Panc1 (cell line): ENCODE data around the gene LRRC66.

Experiments used
- CTCF ChIP-seq: fragments of 450-650 bp; IDR thresholded peaks from 2 replicates; pipeline ENCODE4 v1.5.1; 2017; ENCODE audit warnings: mild to moderate bottlenecking
- POLR2AphosphoS5 ChIP-seq: IDR thresholded peaks from 2 replicates; pipeline ENCODE4 v1.6.1; 2012; ENCODE audit warnings: mild to moderate bottlenecking, low read depth, low read length, moderate library complexity

GRCh38 chr4:52051615-52052474 is 31.7 kb upstream of the LRRC66 start:
- TF ChIP-seq CTCF (no peak), POLR2AphosphoS5 (no peak)
